CD4-positive, alpha-beta T cell treated with Interleukin-15 for 4 hours (primary cell): ENCODE measurements around the gene TNFRSF25.

Experiments used
- DNase-seq: peaks from one replicate; pipeline ENCODE4 v3.0.0-alpha.2; 2020; ENCODE audit warnings: low spot score

The TNFRSF25 gene

GRCh38 chr1:6417961-6418667, 47.9 kb downstream of the TNFRSF25 start:
- DNase-seq: no peak

- no peak for DNase-seq
Measured at GRCh38 chr1:6416906-6417305, 49.1 kb downstream of the TNFRSF25 start.

GRCh38 chr1:6416295-6416656, 49.7 kb downstream of the TNFRSF25 start:
- no peak for DNase-seq

GRCh38 chr1:6414881-6415626, 50.9 kb downstream of the TNFRSF25 start:
- no peak for DNase-seq

- peak; percentile 21 for DNase-seq
Measured at GRCh38 chr1:6414443-6414844, 51.5 kb downstream of the TNFRSF25 start.

- DNase-seq: no peak
Measured at GRCh38 chr1:6412896-6413295, 53.1 kb downstream of the TNFRSF25 start.
